ENCODE data around the gene GOSR2.
"Not testable (repeated sequence)": the region's sequence is repeated elsewhere in the genome, so short reads cannot be mapped to it uniquely, and the experiment has no call there.

Gene GOSR2

DNA sequence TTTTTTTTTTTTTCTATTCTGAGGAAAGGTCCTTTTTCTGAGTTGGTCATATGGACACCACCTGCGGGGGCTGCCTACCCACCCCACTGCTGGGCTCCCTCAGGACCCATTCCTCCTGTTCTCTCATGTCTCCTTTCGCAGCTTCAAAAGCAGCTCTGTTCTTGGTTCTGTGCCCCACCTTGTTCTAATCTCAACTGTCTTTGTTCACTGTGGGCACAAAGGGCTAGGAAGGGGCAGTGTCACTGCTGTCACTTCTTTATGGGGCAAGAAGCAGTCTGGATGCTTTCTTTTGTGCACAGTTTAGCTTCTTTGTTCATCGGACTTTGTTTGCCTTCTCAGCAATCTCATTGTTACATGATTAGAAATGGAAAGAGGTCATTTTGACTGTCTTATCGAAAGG lies 7.1 kb downstream of the GOSR2 start:
- DNase-seq (ENCODE audit: low read depth), result no peak

DNA sequence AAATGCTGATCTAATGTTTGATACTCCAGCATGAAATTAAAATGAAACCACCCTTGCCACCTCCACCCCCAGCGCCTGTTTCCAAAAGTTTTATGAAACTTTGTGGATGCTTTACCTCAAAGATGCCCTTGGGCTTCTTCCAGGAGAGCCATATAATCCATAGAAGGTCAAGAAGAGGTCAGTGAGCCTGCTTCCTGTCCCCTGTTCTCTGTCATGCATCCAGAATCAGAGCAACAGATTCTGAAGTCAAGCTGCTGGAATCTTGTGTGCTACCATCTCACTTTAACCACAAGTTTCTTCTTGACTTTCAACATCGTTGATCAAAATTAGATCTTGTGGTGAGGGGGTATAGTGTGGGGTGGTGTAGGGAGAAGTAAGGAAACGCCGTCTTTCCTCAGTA lies 8.6 kb downstream of the GOSR2 start:
- no peak for DNase-seq (ENCODE audit: low read depth)

DNA sequence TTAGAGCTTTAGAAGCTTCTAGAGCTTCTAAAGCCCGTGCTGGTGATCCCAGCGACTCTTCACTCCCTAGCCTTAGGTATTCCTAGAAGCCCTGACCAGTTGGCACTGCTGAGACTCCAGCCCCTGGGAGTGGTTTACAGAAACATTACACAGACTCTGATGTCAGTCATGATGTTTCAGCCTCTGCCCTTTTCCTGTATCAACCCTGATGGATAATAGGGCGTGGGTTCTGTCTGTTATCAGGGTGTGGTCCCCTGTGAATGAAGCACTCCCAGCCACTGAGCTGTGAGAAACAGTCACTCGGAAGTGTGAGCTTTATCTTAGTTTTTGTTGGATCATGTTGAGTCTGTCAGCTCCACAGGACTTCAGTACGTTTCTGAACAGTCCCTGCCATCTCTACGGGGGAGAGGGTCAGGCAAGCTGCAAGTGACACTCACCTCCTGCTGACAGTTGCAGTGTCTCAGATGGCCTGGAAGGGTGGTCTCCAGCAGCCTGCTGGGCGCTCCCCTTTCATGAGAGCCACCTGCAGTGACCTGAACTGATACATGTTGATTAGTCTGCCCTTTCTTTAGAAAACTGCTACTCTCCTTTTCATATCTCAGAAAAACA lies 12.8 kb downstream of the GOSR2 start:
- DNase-seq (ENCODE audit: low read depth), result no peak

DNA sequence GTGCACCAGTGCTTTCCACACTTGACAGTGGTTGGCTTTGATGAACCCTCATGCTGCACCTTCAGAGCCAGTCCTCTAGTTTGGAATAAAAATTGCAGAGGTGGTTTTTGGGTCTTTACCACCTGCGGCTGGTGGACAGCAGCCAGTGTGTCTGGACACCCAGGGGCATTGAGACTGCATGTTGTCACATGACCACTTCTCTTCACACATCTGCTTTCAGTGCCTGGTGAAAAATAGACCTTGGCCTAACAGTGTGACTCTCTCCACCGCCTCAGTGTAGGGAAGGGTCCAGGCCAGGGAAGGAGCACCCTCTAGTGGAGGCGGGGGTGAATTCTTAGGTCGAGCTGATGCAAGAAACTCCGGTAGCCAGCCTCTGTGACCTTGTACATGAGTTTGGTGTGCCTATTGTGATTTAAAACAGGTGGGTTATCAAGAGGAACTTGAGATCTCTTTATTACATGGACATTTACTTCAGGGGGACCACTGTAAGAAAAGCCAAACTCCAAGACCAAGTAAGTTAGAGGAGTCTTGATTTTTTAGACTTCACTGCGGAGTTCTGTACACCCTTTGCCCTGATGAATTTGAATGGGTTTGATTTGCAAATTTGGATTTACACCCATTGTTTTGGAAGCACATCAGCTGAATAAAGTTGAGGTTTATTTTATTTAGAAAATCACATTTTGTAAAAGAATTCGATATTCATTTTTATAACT lies 17.9 kb downstream of the GOSR2 start:
- DNase-seq (ENCODE audit: low read depth), result no peak

DNA sequence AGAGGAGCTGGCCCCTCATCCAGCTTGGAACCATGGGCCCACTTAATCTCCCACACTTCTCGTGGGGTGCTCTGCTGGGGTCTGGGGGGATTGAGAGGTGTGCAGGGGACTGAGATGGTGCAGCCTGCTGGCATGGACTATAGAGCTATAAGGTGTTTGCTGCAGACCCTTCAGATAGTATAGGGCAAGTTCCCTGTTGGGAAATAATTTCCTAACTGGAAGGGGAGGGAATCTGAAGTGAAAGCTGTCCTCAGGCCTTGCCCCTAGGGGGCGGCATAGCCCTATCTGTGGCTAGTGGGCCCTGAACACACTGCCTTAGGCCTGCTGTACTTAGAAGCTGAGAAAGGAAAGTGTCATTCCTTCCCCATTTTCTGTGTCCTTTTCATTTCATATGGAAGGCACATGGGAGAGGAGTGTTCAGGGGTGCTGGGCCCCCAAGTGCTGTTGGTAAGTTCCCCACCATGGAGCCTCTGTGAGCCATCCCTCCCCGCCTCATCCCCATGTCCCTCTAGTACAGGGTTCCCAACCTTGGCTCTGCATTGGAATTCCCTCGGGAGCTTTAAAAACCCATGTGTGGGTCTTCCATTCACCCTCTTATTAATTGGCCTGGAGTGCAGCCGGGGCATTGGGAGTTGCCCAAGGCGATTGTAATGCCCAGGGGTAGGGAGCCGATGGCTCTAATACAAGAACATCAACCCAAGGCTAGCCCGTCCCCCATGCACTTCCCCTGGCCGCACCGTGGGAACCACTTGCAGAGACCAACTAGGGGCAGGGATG lies 19.7 kb downstream of the GOSR2 start:
- peak; percentile 51 for DNase-seq (ENCODE audit: low read depth)

DNA sequence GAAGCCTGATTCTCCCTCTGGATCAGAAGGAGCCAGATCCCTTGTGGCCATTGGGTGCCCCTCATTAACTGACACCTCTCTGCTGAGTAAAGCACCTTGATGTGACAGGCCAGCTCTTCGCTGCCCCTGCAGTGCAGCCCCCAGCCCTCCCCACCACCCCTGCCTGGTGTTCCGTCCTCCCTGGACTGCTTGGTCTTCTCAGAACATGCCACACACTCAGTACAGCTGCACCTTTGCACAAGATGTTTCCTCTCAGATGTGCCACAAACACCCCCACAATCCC lies 20.2 kb downstream of the GOSR2 start:
- no peak for DNase-seq (ENCODE audit: low read depth)

DNA sequence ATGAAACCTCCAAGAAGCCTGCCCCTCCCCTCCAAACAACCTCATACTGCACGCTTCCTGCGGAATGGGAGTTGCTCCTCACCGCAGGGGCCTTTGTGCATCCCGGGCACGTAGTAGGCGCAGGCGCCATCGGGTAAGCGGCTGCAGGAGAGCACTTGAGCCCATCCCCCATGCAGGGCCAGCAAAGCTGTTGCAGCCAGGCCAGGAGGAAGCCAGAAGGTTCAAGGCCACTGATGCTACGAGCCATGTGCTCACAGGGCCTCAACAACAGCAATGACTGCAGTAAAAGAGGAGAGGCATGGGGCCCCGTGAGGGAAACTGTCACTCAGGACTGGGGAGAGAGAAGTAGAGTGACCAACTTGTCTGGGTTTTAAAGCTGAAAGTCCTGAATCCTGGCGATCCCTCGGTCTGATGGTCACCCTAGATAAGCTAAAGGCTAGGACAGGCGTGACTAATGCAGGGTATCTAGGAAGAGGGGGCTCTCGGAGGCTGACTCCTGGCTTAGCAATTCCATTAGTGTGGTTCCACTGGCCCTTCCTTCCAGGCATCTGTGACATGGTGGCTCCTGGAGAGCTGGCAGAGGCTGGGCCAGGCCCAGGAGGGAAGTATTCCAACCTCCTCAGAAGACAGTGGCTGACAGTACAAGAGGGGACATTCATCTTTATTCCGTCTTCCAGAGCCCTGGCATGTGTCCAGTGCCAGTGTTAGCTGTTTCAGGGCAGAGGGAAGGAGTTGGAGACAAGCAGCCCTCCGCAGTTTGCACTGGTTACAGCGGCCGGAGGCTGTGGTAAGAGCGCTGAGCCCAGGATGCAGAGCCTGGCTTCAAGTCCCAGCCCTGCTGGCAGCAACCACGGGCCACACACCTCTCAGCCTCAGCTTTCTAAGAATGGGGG lies 20.8 kb downstream of the GOSR2 start:
- peak; percentile 41 for DNase-seq (ENCODE audit: low read depth)

DNA sequence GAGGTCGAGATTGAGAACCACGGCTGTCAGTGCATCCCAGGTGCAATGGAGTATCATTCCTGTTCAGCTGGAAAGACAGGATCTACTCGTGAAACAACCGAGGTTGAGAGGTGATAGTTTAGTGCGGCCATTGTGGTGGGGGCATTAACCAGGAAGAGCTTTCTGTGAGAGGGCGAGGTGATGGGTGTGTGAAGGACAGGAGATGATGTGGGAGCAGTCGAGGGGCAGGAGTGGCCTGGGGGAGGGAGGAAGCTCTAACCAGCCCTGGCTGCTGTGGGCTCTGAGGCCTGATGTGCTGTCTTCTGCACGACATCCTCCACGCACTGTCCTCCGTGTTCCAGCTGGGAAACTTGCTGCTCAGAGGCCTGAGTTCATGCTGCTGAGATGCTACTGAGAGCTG lies 22.0 kb downstream of the GOSR2 start:
- no peak for DNase-seq (ENCODE audit: low read depth)

DNA sequence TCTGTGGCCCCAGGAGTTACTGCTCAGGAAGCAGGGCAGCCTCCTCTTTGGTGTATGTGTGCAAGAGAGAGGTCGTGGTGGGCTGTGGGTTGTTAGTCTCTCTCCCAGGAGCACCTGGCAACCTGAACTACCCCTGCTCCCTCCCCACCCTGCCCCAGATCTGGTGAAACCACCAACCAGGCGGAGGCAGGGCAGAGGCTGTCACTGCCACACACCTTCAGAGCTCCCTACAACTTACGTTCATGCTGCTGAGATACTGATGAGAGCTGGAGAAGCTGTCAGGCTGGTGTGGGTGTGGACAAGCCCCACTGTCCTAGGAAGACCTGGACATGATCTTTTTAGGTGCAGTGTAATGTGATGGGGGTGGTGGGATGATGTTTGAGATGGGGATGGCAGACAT lies 24.3 kb downstream of the GOSR2 start:
- DNase-seq (ENCODE audit: low read depth), result no peak

DNA sequence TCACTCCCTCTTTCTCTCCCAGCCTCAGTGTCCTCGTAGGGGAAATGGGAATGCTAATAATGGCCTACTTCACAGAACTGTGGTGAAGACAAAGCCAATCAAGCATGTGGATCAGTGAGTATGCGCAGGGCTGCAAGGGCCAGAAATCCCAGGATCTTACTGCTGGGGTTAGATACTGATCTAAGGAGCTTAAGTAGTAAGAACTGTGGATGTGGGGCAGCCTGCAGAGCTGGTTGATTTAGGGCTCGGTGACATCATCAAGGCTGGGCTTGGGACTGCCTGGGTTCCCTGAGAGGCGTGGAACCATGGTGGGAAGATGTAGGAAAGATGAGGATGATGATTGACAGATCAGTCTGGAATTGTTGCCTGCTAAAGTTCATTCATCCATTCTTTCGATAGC lies 25.6 kb downstream of the GOSR2 start:
- DNase-seq (ENCODE audit: low read depth), result no peak

DNA sequence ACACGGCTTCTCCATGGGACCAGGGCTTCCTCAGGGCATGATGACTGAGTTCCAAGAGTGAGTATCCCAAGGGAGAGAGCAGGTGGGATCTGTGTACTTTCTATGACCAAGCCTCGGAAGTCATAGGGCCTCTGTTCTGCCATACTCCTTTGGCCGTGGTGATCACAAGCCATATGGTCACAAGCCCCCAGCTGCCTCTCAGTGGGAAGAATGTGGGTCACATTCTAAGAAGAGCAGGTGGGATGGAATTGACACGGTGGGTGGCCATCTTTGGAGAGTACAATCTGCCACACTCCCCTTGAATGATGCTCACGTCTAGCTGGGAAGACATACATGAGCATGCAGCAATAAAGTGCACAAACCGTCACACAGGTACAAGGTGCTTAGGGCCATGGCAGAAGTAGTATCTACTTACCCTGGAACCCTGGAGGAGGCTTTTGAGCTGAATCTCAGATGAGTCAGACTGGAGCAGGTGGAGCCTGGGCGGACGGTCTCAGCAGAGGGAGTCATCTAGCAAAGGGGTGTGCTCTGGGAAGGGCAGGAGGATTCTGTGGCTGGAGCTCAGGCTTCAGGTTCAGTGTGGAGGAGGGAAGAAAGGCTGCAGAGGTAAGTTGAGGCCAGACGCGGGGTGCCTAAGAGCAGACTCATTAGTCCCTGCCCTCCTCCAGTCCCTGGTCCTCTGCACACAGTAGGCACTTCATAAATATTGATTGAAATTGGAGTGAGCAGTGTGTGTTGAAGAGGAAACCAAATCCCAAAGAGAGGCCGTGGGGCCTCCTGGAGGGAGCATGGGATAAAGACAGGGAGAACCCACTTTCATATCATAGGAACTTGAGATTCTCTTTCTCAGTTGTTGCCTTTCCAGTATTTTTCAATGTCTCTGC lies 26.6 kb downstream of the GOSR2 start:
- DNase-seq (ENCODE audit: low read depth), result no peak

DNA sequence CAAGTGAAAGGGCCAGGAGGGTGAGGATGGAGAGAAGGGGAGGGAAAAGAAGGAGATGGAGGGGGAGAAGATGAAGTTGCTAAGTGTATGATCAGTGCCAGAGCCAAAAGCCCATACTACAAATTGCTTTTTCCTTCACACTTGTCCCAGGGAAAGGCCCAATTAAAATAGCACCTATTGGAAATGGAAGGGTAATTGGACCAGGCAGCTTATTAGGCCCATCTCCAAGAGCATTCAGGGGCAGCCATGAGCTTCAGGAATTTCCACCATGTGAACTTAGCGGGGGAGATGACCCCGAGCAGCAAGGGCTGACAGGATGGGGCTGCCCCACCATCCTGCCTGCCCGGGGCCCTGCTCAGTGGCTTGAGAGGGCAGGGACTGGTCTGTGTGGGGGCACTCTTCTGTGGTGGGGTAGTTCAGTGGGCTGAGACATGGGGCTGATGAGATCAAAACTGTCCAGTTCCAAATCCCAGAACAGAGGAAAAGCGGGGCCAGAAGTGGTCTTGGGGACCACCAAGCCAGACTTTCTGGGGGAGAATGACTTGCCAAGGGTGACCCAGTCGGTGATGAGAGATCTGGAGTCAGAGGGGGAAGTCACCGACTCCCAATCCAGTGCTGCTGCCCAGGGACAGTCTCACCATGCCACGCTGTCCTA lies 27.5 kb downstream of the GOSR2 start:
- DNase-seq (ENCODE audit: low read depth), result no peak

DNA sequence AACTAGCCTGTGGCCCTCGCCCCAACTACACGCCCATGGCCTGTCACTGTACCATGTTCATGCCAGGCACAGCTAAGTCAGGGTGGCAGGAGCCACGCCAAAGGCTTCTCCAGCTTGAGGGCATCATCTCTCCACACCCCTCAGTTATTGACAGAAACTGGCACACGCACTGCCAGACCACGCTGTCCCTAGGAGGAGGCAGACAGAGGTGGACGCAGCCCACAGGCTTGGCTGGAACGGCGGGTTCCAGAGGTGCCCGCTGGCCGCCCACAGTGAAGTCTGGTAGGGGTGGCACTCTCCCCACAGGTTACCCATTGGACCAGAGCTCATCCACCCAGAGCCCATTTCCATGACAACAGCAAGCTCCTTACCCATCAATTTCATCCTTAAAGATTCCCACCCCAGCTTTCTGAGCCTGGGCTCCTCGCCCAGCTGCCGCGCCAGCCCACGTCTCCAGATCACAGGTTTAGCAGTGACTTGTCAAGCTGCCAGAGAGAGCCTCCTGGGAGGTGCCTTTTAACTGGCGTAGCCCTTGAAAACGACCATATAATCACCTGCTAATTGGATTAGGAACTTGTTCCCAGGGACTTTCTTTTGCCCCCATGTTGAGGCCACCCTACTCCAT lies 28.1 kb downstream of the GOSR2 start:
- DNase-seq (ENCODE audit: low read depth), result no peak

DNA sequence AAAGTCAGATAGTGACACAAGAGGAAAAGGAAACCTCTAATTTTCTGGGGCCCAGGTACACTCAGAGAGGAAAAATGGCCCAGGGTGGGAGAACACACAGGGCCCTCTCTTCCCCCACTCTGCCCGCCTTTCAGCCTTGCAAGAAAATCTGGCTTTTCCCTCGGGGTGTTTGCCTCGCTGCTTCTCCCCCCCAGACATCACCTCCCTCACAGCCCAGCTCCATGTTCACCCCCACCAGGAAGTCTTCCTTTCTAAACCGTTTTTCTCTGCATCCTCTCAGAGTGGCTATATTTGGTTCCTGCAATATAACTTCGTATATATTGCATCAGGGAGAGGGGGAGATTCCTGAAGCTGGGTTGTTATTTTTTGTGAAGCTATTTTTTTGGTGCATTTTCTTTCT lies 28.7 kb downstream of the GOSR2 start:
- DNase-seq (ENCODE audit: low read depth), result no peak

DNA sequence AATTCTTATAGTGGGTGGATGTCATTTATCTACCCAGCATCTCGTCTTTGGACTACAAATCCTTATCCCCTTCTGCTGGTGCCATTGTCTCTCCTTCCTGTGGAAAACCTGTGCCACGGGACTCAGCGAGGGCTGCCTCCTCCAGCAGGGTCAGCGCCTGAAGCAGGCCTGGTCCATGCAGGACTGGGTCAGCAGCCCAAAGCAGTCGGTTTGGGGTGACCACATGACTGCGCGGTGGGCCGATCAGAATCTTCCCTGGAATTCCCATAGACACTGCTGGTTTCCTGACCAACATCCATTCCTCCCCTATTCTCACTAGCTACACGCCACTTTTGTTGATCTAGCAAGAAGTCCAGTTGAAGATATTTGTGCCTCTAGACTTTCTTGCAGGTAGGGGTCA lies 29.2 kb downstream of the GOSR2 start:
- no peak for DNase-seq (ENCODE audit: low read depth)

DNA sequence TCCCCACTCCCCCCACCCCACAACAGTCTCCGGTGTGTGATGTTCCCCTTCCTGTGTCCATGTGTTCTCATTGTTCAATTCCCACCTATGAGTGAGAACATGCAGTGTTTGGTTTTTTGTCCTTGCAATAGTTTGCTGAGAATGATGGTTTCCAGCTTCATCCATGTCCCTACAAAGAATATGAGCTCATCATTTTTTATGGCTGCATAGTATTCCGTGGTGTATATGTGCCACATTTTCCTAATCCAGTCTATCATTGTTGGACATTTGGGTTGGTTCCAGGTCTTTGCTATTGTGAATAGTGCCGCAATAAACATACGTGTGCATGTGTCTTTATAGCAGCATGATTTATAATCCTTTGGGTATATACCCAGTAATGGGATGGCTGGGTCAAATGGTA lies 30.2 kb downstream of the GOSR2 start:
- DNase-seq (ENCODE audit: low read depth), result not testable (repeated sequence)

DNA sequence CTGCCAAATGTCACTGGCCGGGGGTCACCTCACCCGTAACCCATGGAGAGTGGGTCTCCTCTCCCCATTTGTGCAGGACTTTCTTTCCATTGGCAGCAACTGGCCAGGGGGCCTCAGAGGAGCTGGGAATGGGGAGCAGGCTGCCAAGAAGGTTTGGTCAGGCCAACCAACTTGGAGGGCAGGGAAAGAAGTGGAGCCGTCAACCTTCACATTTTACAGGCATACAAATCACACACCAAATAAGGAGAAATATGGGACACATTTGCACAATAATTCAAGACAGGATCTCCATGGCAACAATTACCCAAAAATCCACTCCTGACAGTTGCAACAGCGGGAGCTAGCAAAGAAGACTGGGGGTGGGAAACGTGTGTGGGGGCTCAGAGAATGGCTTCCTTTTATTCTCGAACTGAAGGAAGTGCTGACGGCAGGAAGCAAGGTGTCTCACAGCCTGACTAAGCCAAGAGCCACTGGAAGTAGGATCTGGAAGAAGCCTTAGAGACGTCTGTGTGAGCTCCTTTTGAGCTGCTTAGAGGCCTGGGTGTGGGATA lies 35.2 kb downstream of the GOSR2 start:
- no peak for DNase-seq (ENCODE audit: low read depth)

DNA sequence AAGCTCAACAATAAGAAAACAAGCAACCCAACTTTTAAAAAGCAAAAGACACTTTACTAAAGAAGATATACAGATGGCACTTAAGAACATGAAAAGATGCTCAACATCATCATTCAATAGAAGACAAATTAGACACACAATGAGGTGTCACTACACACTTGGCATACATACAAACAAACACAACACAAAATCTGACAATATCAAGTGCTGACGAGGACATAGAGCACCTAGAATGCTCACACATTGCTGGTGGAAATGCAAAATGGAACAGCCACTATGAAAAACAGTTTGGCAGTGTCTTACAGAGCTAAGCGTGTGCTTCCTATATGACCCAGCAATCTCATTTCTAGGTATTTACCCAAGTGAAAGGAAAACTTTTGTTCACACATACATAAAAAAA lies 37.2 kb downstream of the GOSR2 start:
- DNase-seq (ENCODE audit: low read depth), result no peak

DNA sequence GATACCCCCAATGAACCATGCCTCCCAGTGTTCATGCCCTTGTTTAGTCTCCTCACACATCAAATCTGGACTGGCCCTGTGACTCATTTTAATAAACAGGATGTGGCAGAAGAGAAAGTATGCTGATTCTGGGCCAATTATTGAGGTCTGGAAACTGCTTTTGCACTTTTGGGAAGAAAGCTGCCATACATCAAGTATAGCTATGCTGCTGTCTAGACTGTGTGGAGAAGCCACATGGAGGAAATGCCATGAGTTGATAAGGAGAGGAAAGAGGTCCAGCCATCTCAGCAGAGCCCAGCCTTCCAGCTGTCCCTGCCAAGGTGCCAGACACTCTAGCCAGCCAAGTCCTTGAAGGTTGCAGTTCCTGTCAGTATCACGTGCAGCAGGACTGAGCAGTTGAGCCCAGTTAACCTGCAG lies 39.4 kb downstream of the GOSR2 start:
- DNase-seq (ENCODE audit: low read depth), result no peak

DNA sequence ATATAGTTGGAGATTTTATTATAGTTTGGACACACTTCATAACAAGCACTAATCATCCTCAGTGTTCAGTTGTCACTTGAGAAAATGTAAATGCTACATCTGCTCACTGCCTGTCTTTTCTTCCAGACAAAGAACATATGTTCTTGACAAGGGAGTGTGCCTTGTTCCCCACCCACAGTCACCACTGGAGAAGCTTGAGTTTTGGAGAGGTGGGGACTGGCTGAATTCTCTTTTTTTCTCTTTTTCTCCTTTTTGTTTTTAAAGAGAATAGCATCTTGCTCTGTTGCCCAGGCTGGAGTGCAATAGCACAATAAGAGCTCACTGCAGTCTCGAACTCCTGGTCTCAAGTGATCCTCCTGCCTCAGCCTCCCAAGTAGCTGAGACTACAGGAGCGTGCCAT lies 40.6 kb downstream of the GOSR2 start:
- no peak for DNase-seq (ENCODE audit: low read depth)

All from HS-27A (cell line).